ENCODE results near the gene KLHDC10.

GRCh38 chr7:130180571-130181262 is 110.4 kb downstream of the KLHDC10 start:
- TF ChIP-seq SUZ12 (IDR thresholded peaks at IDR 0.05; ENCODE audit: low read depth, low read length) (no peak), EZH2 (conservative IDR thresholded peaks at IDR 0.05; ENCODE audit: low read depth, low read length) (no peak)
